ENCODE measurements around the gene ST8SIA6. TPM values are rescaled to one million over a fixed set of nuclear protein-coding genes. Genes with fewer than 3 reads are reported as not detected.

ST8SIA6 gene
- total and polyA plus RNA-seq, 2 of the 8 experiments (the other 6 are each of a cell fraction or from before 2014, with no cell fraction given) = 0.70 to 1.1 TPM

DNA sequence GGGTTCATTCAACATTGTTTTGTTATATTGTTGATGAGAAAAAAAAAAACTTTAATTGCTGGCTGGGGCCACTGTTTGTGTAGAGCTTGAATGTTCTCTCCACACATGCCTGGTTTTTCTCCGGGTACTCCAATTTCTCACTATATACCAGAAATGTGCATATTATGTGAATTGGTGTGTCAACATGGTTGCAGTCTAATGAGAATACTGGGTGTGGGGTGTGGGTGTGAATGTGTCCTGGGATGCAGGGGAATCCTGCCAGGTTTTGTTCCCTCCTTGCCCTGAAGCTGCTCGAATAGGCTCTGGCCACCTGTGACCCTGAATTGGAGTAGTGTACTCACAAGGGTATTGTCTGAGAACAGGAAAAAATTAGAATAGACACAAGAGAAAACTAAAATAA, 145.0 kb downstream of the ST8SIA6 start:
- POLR2A ChIA-PET (ENCODE audit: partially characterized antibody) = no interaction called here

More for the DNA sequence above, 145.0 kb downstream of the ST8SIA6 start:
- H3K36me3 ChIP-seq (ENCODE audit: control insufficient read depth in 2 of 4, insufficient read depth in 4 of 4, low read length in 3 of 4) = no peaks in the 10 kb centered on the region
- H3K4me1 ChIP-seq (replicated peaks in 1 of 4; ENCODE audit: control insufficient read depth in 3 of 4, insufficient read depth in 4 of 4, low read length in 3 of 4) = no peaks in the 10 kb centered on the region
- no peaks in the 10 kb centered on the region for H3K23me2 ChIP-seq (ENCODE audit: low read depth, low read length)
- no peak overlapping the region for H3K9ac ChIP-seq (replicated peaks in 1 of 4; ENCODE audit: extremely low read depth in 1 of 4, low read depth in 3 of 4, low read length in 3 of 4)
- no peak overlapping the region for H2BK120ac ChIP-seq (replicated peaks; ENCODE audit: low read depth, low read length)
- TF ChIP-seq SIRT6 (IDR thresholded peaks at IDR 0.05; ENCODE audit: low read length) = no peak
- no peak for TF ChIP-seq SP4 (IDR thresholded peaks at IDR 0.05; ENCODE audit: low read length)
- TF ChIP-seq TAF7 (optimal IDR thresholded peaks at IDR 0.05; ENCODE audit: borderline replicate concordance, low read depth, low read length) = no peak
- no peak for TF ChIP-seq HDAC2 (IDR thresholded peaks at IDR 0.05; ENCODE audit: borderline replicate concordance in 1 of 2, low read depth in 2 of 2, low read length in 2 of 2)
- TF ChIP-seq SIX5 (IDR thresholded peaks at IDR 0.05; ENCODE audit: low read depth, low read length) = no peak
- no peak for TF ChIP-seq RAD21 (IDR thresholded peaks at IDR 0.05 in 1 of 2, conservative IDR thresholded peaks at IDR 0.05 in 1 of 2; ENCODE audit: low read depth in 2 of 2, low read length in 2 of 2)
- TF ChIP-seq CREB1 (IDR thresholded peaks at IDR 0.05) = no peak
- no peak for TF ChIP-seq TBP (IDR thresholded peaks at IDR 0.05; ENCODE audit: low read depth, low read length)
- no peak for TF ChIP-seq SUZ12 (IDR thresholded peaks at IDR 0.05; ENCODE audit: low read length)
- no peak for TF ChIP-seq GTF2F1 (IDR thresholded peaks at IDR 0.05; ENCODE audit: borderline replicate concordance, low read depth, low read length)
- no peak for TF ChIP-seq NANOG (IDR thresholded peaks at IDR 0.05; ENCODE audit: insufficient read depth, low read depth, low read length, poor library complexity, severe bottlenecking)
- TF ChIP-seq BRCA1 (IDR thresholded peaks at IDR 0.05; ENCODE audit: low read depth, low read length) = no peak
- TF ChIP-seq CBX8 (IDR thresholded peaks at IDR 0.05; ENCODE audit: borderline replicate concordance, low read depth, low read length) = no peak
- no peak overlapping the region for H3K4ac ChIP-seq (replicated peaks; ENCODE audit: insufficient read length, low read depth, low read length)
- no peak overlapping the region for H3K18ac ChIP-seq (ENCODE audit: extremely low read depth, low read length)
- FAIRE-seq = no peak
- no peak overlapping the region for H3K27ac ChIP-seq (ENCODE audit: low read depth, low read length)
- no peaks in the 10 kb centered on the region for H3K79me2 ChIP-seq (ENCODE audit: control insufficient read depth in 1 of 2, insufficient read depth in 2 of 2, low read length in 2 of 2)
- H2BK20ac ChIP-seq (ENCODE audit: low read length) = no peak overlapping the region
- H3K56ac ChIP-seq (replicated peaks; ENCODE audit: insufficient read length, low read depth, low read length) = no peak overlapping the region
- H2BK5ac ChIP-seq (ENCODE audit: low read depth, low read length) = no peak overlapping the region
- H4K5ac ChIP-seq (ENCODE audit: insufficient read length, low read depth, low read length) = no peak overlapping the region
- H3K9me3 ChIP-seq (ENCODE audit: insufficient read depth in 2 of 2, low read depth in 1 of 2, low read length in 1 of 2) = no peaks in the 10 kb centered on the region
- H3K4me2 ChIP-seq (ENCODE audit: insufficient read depth in 1 of 2, low read depth in 2 of 2, low read length in 2 of 2) = no peak overlapping the region
- no peaks in the 10 kb centered on the region for H3K79me1 ChIP-seq (ENCODE audit: low read depth, low read length)
- H2BK15ac ChIP-seq (ENCODE audit: low read length) = no peak overlapping the region
- no peak overlapping the region for H3K4me3 ChIP-seq (ENCODE audit: extremely low read depth in 1 of 4, insufficient read depth in 2 of 4, low read depth in 3 of 4, low read length in 4 of 4)
- no peaks in the 10 kb centered on the region for H4K20me1 ChIP-seq (replicated peaks in 1 of 2; ENCODE audit: control insufficient read depth in 1 of 2, insufficient read depth in 2 of 2, low read length in 2 of 2)
- H3K27me3 ChIP-seq (replicated peaks in 1 of 4; ENCODE audit: control insufficient read depth in 3 of 4, extremely low read depth in 1 of 4, insufficient read depth in 3 of 4, low read length in 3 of 4) = no peaks in the 10 kb centered on the region
- no peak overlapping the region for H2AK5ac ChIP-seq (ENCODE audit: low read depth, low read length)
- no peak overlapping the region for H4K91ac ChIP-seq (replicated peaks; ENCODE audit: insufficient read length, low read length)
- 88% methylated on average over 2 of the region's 2 CpGs; no CpG with 5 or more reads in 1 of the 2 experiments for WGBS, 2 experiments (ENCODE audit: extremely low coverage in 1 of 2, insufficient coverage in 1 of 2, insufficient read length in 1 of 2, insufficient replicate concordance in 2 of 2, low coverage in 1 of 2, low lambda C conversion rate in 2 of 2, missing lambda C conversion rate in 1 of 2)
- no peak overlapping the region for H4K8ac ChIP-seq (ENCODE audit: extremely low read depth, insufficient read depth, low read length)
- no peak overlapping the region for H3K14ac ChIP-seq (ENCODE audit: insufficient read length)
- CTCF ChIA-PET (ENCODE audit: partially characterized antibody) = no interaction called here
- H2BK12ac ChIP-seq (ENCODE audit: low read depth, low read length) = no peak overlapping the region
- no peak for DNase-seq (ENCODE audit: low read depth in 1 of 2, low spot score in 2 of 2)
- H2AFZ ChIP-seq (ENCODE audit: low read length) = no peak overlapping the region
- H3K23ac ChIP-seq (ENCODE audit: insufficient read length) = no peak overlapping the region

Measured in H1 (cell line).